ENCODE data around the gene COQ8A.

The COQ8A gene

DNA sequence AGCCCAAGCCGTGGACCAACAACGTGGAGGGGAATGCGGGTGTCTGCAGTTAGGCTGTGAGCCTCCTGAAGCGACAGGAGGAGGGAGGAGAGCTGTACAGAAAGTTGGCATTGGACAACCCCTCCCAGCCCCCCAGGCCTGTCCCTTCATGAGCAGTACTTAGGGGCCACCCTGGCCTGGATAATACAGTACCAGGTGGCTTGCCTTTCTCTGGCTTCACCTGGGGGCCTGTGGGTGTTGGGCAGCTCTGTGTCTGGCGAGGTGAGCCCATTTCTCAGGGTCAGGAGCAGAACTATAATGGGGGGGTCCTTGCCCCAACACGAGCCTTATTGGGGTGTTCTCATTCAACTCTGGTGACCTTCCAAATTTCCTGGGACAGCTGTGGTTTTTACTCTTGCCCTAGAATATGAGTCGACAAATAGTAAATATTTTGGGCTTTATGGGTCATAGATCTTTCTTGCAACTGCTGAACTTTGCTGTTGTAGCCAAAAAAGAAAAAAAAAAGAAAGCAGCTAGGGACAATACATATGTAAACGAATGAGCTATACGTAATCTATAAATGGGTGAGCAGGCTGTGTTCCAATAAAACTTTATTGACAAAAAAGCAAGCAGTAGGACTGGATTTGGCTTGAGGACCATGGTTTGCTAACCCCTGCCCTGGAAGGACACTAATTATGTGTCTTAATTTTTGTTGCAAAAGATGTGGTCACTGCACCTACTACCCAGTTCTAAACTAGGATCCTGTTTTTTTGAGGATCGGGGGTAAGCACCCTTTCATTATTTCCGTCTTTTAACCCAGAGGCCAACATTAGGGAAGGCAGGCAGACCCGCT, 11.4 kb downstream of the COQ8A start:
- TF ChIP-seq EZH2 (IDR thresholded peaks at IDR 0.05; ENCODE audit: borderline replicate concordance, low read depth, low read length, severe bottlenecking): no peak
- TF ChIP-seq, protein P1, sequence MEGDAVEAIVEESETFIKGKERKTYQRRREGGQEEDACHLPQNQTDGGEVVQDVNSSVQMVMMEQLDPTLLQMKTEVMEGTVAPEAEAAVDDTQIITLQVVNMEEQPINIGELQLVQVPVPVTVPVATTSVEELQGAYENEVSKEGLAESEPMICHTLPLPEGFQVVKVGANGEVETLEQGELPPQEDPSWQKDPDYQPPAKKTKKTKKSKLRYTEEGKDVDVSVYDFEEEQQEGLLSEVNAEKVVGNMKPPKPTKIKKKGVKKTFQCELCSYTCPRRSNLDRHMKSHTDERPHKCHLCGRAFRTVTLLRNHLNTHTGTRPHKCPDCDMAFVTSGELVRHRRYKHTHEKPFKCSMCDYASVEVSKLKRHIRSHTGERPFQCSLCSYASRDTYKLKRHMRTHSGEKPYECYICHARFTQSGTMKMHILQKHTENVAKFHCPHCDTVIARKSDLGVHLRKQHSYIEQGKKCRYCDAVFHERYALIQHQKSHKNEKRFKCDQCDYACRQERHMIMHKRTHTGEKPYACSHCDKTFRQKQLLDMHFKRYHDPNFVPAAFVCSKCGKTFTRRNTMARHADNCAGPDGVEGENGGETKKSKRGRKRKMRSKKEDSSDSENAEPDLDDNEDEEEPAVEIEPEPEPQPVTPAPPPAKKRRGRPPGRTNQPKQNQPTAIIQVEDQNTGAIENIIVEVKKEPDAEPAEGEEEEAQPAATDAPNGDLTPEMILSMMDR (IDR thresholded peaks at IDR 0.05; ENCODE audit: borderline replicate concordance, extremely low read depth, low read length, poor library complexity, severe bottlenecking): no peak
- DNase-seq: no peak
- H4K20me1 ChIP-seq (ENCODE audit: insufficient read depth, low read length): peaks cover 17% of the 10 kb centered on the region; the same call in 1 of the 2 replicates
- no peak overlapping the region for H3K27ac ChIP-seq (ENCODE audit: low read length)
- H3K36me3 ChIP-seq (ENCODE audit: insufficient read depth, low read length): no peaks in the 10 kb centered on the region
- H3K4me2 ChIP-seq (ENCODE audit: insufficient read depth, low read length): no peak overlapping the region
- H3K4me3 ChIP-seq (ENCODE audit: low read depth in 1 of 2, low read length in 2 of 2): no peak overlapping the region
- peaks cover 44% of the 10 kb centered on the region for H3K79me2 ChIP-seq (ENCODE audit: insufficient read depth, low read length)
- peaks cover 10% of the 10 kb centered on the region for H3K9me3 ChIP-seq (ENCODE audit: insufficient read depth, low read length, severe bottlenecking)
- H3K27me3 ChIP-seq (ENCODE audit: insufficient read depth, low read length, poor library complexity): no peaks in the 10 kb centered on the region
- no peak overlapping the region for H3K9ac ChIP-seq (ENCODE audit: low read depth, low read length)
- no peaks in the 10 kb centered on the region for H3K4me1 ChIP-seq (ENCODE audit: insufficient read depth, low read length)
- no peak for ATAC-seq (ENCODE audit: insufficient read depth, low read depth)
- no peak overlapping the region for H2AFZ ChIP-seq (ENCODE audit: low read depth, low read length)

DNA sequence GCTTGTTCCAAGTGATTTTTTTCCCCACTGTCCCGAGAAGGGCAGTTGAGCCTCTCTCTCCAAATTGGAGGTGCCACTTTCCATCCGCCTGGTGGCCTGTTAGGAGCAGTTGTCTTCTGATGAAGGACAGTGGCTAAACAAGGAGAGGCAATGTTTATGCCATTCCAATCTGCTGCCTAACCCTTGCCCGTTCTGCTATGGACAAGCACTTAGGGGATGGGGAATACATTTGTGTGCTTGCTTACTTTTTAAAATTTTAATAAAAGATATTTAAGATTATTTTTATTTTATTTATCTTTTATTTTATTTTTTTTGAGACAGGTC, 12.0 kb downstream of the COQ8A start:
- H3K4me3 ChIP-seq (ENCODE audit: low read depth in 1 of 2, low read length in 2 of 2): no peak overlapping the region
- H3K36me3 ChIP-seq (ENCODE audit: insufficient read depth, low read length): no peaks in the 10 kb centered on the region
- DNase-seq: no peak
- no peak for ATAC-seq (ENCODE audit: insufficient read depth, low read depth)
- no peak overlapping the region for H3K9ac ChIP-seq (ENCODE audit: low read depth, low read length)
- H2AFZ ChIP-seq (ENCODE audit: low read depth, low read length): no peak overlapping the region
- peaks cover 39% of the 10 kb centered on the region for H3K79me2 ChIP-seq (ENCODE audit: insufficient read depth, low read length)
- H4K20me1 ChIP-seq (ENCODE audit: insufficient read depth, low read length): peaks cover 17% of the 10 kb centered on the region; the same call in 1 of the 2 replicates
- H3K27me3 ChIP-seq (ENCODE audit: insufficient read depth, low read length, poor library complexity): no peaks in the 10 kb centered on the region
- H3K4me2 ChIP-seq (ENCODE audit: insufficient read depth, low read length): no peak overlapping the region
- H3K9me3 ChIP-seq (ENCODE audit: insufficient read depth, low read length, severe bottlenecking): peaks cover 10% of the 10 kb centered on the region
- TF ChIP-seq EZH2 (IDR thresholded peaks at IDR 0.05; ENCODE audit: borderline replicate concordance, low read depth, low read length, severe bottlenecking): no peak
- TF ChIP-seq, protein P1 (IDR thresholded peaks at IDR 0.05; ENCODE audit: borderline replicate concordance, extremely low read depth, low read length, poor library complexity, severe bottlenecking): no peak
- H3K27ac ChIP-seq (ENCODE audit: low read length): no peak overlapping the region
- no peaks in the 10 kb centered on the region for H3K4me1 ChIP-seq (ENCODE audit: insufficient read depth, low read length)

- H3K36me3 ChIP-seq (ENCODE audit: insufficient read depth, low read length): no peaks in the 10 kb centered on the region
- H3K9me3 ChIP-seq (ENCODE audit: insufficient read depth, low read length, severe bottlenecking): peaks cover 10% of the 10 kb centered on the region
- no peak for ATAC-seq (ENCODE audit: insufficient read depth, low read depth)
- H4K20me1 ChIP-seq (ENCODE audit: insufficient read depth, low read length): peaks cover 17% of the 10 kb centered on the region; the same call in 1 of the 2 replicates
- no peak overlapping the region for H3K9ac ChIP-seq (ENCODE audit: low read depth, low read length)
- peaks cover 32% of the 10 kb centered on the region; the same call in 1 of the 2 replicates for H3K79me2 ChIP-seq (ENCODE audit: insufficient read depth, low read length)
- no peak overlapping the region for H3K4me2 ChIP-seq (ENCODE audit: insufficient read depth, low read length)
- no peaks in the 10 kb centered on the region for H3K27me3 ChIP-seq (ENCODE audit: insufficient read depth, low read length, poor library complexity)
- no peak for DNase-seq
- H2AFZ ChIP-seq (ENCODE audit: low read depth, low read length): no peak overlapping the region
- no peaks in the 10 kb centered on the region for H3K4me1 ChIP-seq (ENCODE audit: insufficient read depth, low read length)
- no peak overlapping the region for H3K27ac ChIP-seq (ENCODE audit: low read length)
- TF ChIP-seq, protein P1 (IDR thresholded peaks at IDR 0.05; ENCODE audit: borderline replicate concordance, extremely low read depth, low read length, poor library complexity, severe bottlenecking): no peak
- no peak for TF ChIP-seq EZH2 (IDR thresholded peaks at IDR 0.05; ENCODE audit: borderline replicate concordance, low read depth, low read length, severe bottlenecking)
- H3K4me3 ChIP-seq (ENCODE audit: low read depth in 1 of 2, low read length in 2 of 2): no peak overlapping the region
These were observed 13.2 kb downstream of the COQ8A start for GRCh38 chr1:226953175-226953800.

All from DND-41 (cell line).